Body of pancreas (tissue), 4 donors: ENCODE results near the gene CD207.

ENCODE experiments used
- CTCF ChIP-seq, 7 experiments: fragments of 450-650 bp in 4 of 7; fragments of 200-600 bp in 3 of 7; sonication (generic) in 3 of 7; IDR thresholded peaks; one replicate each; pipeline ENCODE4 v1.5.1; 2016 to 2019; ENCODE audit warnings: antibody characterized with exemption in 7 of 7
- POLR2A ChIP-seq, 3 donors: fragments of 450-650 bp; IDR thresholded peaks; one replicate each; pipeline ENCODE4 v1.6.1; 2016; ENCODE audit warnings: antibody characterized with exemption in 3 of 3, mild to moderate bottlenecking in 2 of 3

- TF ChIP-seq CTCF (IDR thresholded peaks at IDR 0.05) = no peak
- no peak for TF ChIP-seq POLR2A (IDR thresholded peaks at IDR 0.05)
Measured at GRCh38 chr2:70816726-70817125, 18.9 kb downstream of the CD207 start.
